ENCODE measurements around the gene ZFP90. TPM values are rescaled to one million over a fixed set of nuclear protein-coding genes. Genes with fewer than 3 reads are reported as not detected.

The ZFP90 gene
- total and polyA plus RNA-seq, 9 of the 15 experiments (the other 6 are each of a cell fraction or from before 2014, with no cell fraction given), result 0.66 to 2.9 (median 2.3) TPM

DNA sequence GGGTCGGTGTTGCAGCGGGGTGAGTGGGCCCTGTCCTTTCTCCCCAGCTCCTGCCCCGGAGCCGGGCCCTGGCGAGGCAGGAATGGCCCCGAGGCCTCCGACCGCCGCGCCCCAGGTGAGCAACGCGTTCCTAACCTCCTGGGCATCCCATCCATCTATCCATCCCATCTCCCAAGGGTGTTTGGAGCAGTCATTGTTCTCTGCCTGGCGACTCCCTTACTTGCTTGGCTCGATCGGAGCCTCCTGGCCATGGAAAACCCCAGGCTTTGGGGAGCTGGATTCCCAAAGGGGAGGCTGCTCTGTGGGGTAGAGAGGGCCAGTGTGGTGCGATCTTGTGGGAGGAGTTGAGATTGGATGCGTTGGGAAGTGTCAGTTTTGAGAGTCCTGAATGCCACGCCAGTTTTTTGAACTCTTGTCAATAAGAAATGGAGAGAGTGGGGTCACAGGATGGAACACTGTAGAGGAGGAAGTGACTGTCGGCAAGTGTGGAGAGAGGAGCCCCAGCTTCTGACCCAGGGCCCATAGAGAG lies 684 bp downstream of the ZFP90 start (continued):
- TF ChIP-seq, protein P1, sequence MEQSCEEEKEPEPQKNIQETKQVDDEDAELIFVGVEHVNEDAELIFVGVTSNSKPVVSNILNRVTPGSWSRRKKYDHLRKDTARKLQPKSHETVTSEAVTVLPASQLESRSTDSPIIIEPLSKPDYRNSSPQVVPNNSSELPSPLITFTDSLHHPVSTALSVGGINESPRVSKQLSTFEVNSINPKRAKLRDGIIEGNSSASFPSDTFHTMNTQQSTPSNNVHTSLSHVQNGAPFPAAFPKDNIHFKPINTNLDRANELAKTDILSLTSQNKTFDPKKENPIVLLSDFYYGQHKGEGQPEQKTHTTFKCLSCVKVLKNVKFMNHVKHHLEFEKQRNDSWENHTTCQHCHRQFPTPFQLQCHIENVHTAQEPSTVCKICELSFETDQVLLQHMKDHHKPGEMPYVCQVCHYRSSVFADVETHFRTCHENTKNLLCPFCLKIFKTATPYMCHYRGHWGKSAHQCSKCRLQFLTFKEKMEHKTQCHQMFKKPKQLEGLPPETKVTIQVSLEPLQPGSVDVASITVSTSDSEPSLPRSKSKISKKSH (CRISPR knock-in tag; IDR thresholded peaks at IDR 0.05), result no peak
- no peak for TF ChIP-seq KDM2B (CRISPR knock-in tag; IDR thresholded peaks at IDR 0.05)
- TF ChIP-seq TAF1 (IDR thresholded peaks at IDR 0.05; ENCODE audit: control insufficient read depth, extremely low read depth, insufficient read depth, low read length, severe bottlenecking), result no peak

DNA sequence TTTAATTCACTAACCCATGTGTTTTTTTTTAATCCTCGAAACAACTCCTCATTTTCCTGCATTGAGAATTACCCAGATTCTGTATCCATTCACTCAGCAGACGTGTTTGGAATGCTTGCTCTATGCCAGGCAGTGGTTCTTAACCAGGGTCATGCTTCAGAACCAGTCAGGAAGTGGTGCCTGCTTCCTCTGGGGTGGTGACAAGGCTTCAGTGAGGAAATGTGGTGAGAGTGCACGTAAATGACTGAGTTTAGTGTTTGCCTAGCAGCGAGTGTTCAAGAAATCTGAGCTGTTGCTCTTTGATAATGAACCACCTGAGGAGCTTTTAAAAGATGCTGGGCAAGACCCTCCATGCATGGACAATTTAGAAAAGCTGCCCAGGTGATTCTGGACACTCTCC lies 9.9 kb downstream of the ZFP90 start:
- H3K27ac ChIP-seq (ENCODE audit: extremely low read depth, low read depth, low read length), result no peak overlapping the region
- FAIRE-seq (no peak), ATAC-seq (no peak), DNase-seq (ENCODE audit: extremely low read depth in 1 of 4, low spot score in 3 of 4) (no peak)
- no peak overlapping the region for H3K4me3 ChIP-seq
- POLR2A ChIA-PET, result no interaction called here
- WGBS (ENCODE audit: insufficient coverage, low coverage, missing lambda C conversion rate), result 10% methylated on average over 4 of the region's 4 CpGs
- H4K20me1 ChIP-seq (replicated peaks; ENCODE audit: control insufficient read depth, insufficient read depth, low read length), result no peaks in the 10 kb centered on the region
- H2AFZ ChIP-seq (ENCODE audit: low read depth, low read length), result no peak overlapping the region
- no peak overlapping the region for H3K4me2 ChIP-seq (ENCODE audit: insufficient read depth, low read length)
- no peaks in the 10 kb centered on the region; a peak in 2 of 5 replicates for H3K27me3 ChIP-seq (ENCODE audit: control insufficient read depth in 2 of 2, insufficient read depth in 2 of 2, low read length in 2 of 2)
- in situ Hi-C loops (cut with MboI) (no loop called here), intact Hi-C loops (cut with micrococcal nuclease) (no loop called here)
- H3K9me3 ChIP-seq (replicated peaks; ENCODE audit: control insufficient read depth, insufficient read depth, low read depth, low read length), result no peaks in the 10 kb centered on the region
- H3K79me2 ChIP-seq (ENCODE audit: control insufficient read depth, insufficient read depth, low read length), result no peaks in the 10 kb centered on the region
- no peaks in the 10 kb centered on the region for H3K4me1 ChIP-seq (replicated peaks in 1 of 2; ENCODE audit: control insufficient read depth in 2 of 2, insufficient read depth in 2 of 2, low read length in 2 of 2)
- no peaks in the 10 kb centered on the region for H3K36me3 ChIP-seq (ENCODE audit: control insufficient read depth, insufficient read depth, low read length)
- H3K9ac ChIP-seq (ENCODE audit: insufficient read depth in 1 of 2, low read depth in 2 of 2, low read length in 2 of 2), result no peak overlapping the region
- CTCF ChIA-PET (ENCODE audit: low intra/inter-chr PET ratio), result no interaction called here
- BruUV-seq (replicated peaks), result no TSS peak
- H3K9me1 ChIP-seq (ENCODE audit: control insufficient read depth, insufficient read depth, low read length), result no peaks in the 10 kb centered on the region
- TF ChIP-seq OTX1 (CRISPR knock-in tag; IDR thresholded peaks at IDR 0.05), result no peak
- no peak for TF ChIP-seq ERF (CRISPR knock-in tag; IDR thresholded peaks at IDR 0.05)
- TF ChIP-seq PTRF (tag; IDR thresholded peaks at IDR 0.05), result no peak

Measured in K562 (cell line).